ENCODE results near the gene SBF1. TPM values are rescaled to one million over a fixed set of nuclear protein-coding genes. Genes with fewer than 3 reads are reported as not detected.

The SBF1 gene
- total RNA-seq, 1 donor from 2014 or later: 96.5 TPM

- H3K27ac Mint-ChIP-seq: no peak overlapping the region
- no peak for DNase-seq (ENCODE audit: low spot score, unreplicated experiment)
- no peak for TF ChIP-seq CTCF (IDR thresholded peaks at IDR 0.05; ENCODE audit: unreplicated experiment)
- peaks cover 28% of the 10 kb centered on the region for H3K27me3 Mint-ChIP-seq
- H3K36me3 Mint-ChIP-seq (ENCODE audit: insufficient read depth): peaks cover 1% of the 10 kb centered on the region
- no peaks in the 10 kb centered on the region for H3K9me3 Mint-ChIP-seq (ENCODE audit: low read depth)
- peak overlapping the region; percentile 58 for H3K4me3 Mint-ChIP-seq (ENCODE audit: low read depth)
- peaks cover 20% of the 10 kb centered on the region for H3K4me1 Mint-ChIP-seq (ENCODE audit: low read depth)
These were observed 2.0 kb upstream of the SBF1 start for GRCh38 chr22:50476868-50477267.

GRCh38 chr22:50475652-50476002 is 792 bp upstream of the SBF1 start:
- H3K27me3 Mint-ChIP-seq: peaks cover 25% of the 10 kb centered on the region
- no peak for DNase-seq (ENCODE audit: low spot score, unreplicated experiment)
- no peaks in the 10 kb centered on the region for H3K9me3 Mint-ChIP-seq (ENCODE audit: low read depth)
- H3K27ac Mint-ChIP-seq: no peak overlapping the region
- H3K4me1 Mint-ChIP-seq (ENCODE audit: low read depth): peaks cover 20% of the 10 kb centered on the region
- TF ChIP-seq CTCF (IDR thresholded peaks at IDR 0.05; ENCODE audit: unreplicated experiment): no peak
- H3K4me3 Mint-ChIP-seq (ENCODE audit: low read depth): peak overlapping the region; percentile 67
- peaks cover 1% of the 10 kb centered on the region for H3K36me3 Mint-ChIP-seq (ENCODE audit: insufficient read depth)

- peak overlapping the region; percentile 86 for H3K27ac Mint-ChIP-seq
These were observed 772 bp downstream of the SBF1 start for GRCh38 chr22:50473855-50474671.

GRCh38 chr22:50473088-50473487 is 1.7 kb downstream of the SBF1 start:
- no peak for DNase-seq (ENCODE audit: low spot score, unreplicated experiment)
- Mint-ChIP-seq H3K27me3 (peaks cover 6% of the 10 kb centered on the region), H3K36me3 (ENCODE audit: insufficient read depth) (peaks cover 1% of the 10 kb centered on the region), H3K27ac (peak overlapping the region; percentile 86), H3K4me3 (ENCODE audit: low read depth) (peak overlapping the region; percentile 92), H3K4me1 (ENCODE audit: low read depth) (peaks cover 25% of the 10 kb centered on the region), H3K9me3 (ENCODE audit: low read depth) (no peaks in the 10 kb centered on the region)
- peak; percentile 28 for TF ChIP-seq CTCF (IDR thresholded peaks at IDR 0.05; ENCODE audit: unreplicated experiment)

More at GRCh38 chr22:50473855-50474671, 772 bp downstream of the SBF1 start:
- no peak for TF ChIP-seq CTCF (IDR thresholded peaks at IDR 0.05; ENCODE audit: unreplicated experiment)
- H3K4me1 Mint-ChIP-seq (ENCODE audit: low read depth): peaks cover 25% of the 10 kb centered on the region
- peaks cover 1% of the 10 kb centered on the region for H3K36me3 Mint-ChIP-seq (ENCODE audit: insufficient read depth)
- H3K9me3 Mint-ChIP-seq (ENCODE audit: low read depth): no peaks in the 10 kb centered on the region
- no peak for DNase-seq (ENCODE audit: low spot score, unreplicated experiment)
- H3K27me3 Mint-ChIP-seq: peaks cover 11% of the 10 kb centered on the region
- peak overlapping the region; percentile 92 for H3K4me3 Mint-ChIP-seq (ENCODE audit: low read depth)

- H3K36me3 Mint-ChIP-seq (ENCODE audit: insufficient read depth): peaks cover 1% of the 10 kb centered on the region
- peaks cover 23% of the 10 kb centered on the region for H3K4me1 Mint-ChIP-seq (ENCODE audit: low read depth)
- peaks cover 1% of the 10 kb centered on the region for H3K27me3 Mint-ChIP-seq
- no peak overlapping the region for H3K27ac Mint-ChIP-seq
- TF ChIP-seq CTCF (IDR thresholded peaks at IDR 0.05; ENCODE audit: unreplicated experiment): no peak
- DNase-seq (ENCODE audit: low spot score, unreplicated experiment): no peak
- H3K9me3 Mint-ChIP-seq (ENCODE audit: low read depth): no peaks in the 10 kb centered on the region
- H3K4me3 Mint-ChIP-seq (ENCODE audit: low read depth): peak overlapping the region; percentile 50
These were observed 2.9 kb downstream of the SBF1 start for GRCh38 chr22:50471962-50472361.

Measured in progenitor cell of endocrine pancreas (in vitro differentiated cells).